SK-N-SH treated with all-trans-retinoic acid at 6 μM for 48 hours (cell line): ENCODE results near the gene LRCH3.
"Not testable (repeated sequence)": the region's sequence is repeated elsewhere in the genome, so short reads cannot be mapped to it uniquely, and the experiment has no call there.

ENCODE experiments used
- ATAC-seq: fragments of 200-7000 bp; cut with Tn5 transposase; 3 replicates; pipeline ENCODE4 v1.9.1; 2020; ENCODE audit warnings: mild to moderate bottlenecking, moderate library complexity
- ARNTL ChIP-seq: fragments of 450-650 bp; formaldehyde crosslinking; IDR thresholded peaks from 2 replicates; pipeline ENCODE4 v1.5.0; 2020; ENCODE audit warnings: low read depth, mild to moderate bottlenecking, moderate library complexity, borderline replicate concordance
- BACH2 ChIP-seq: fragments of 250-450 bp; sonication (Bioruptor Pico); IDR thresholded peaks from 2 replicates; pipeline ENCODE4 v1.9.0; 2021; ENCODE audit warnings: mild to moderate bottlenecking, borderline replicate concordance
- CSDC2 ChIP-seq: fragments of 250-450 bp; sonication (Bioruptor Pico); IDR thresholded peaks from 2 replicates; pipeline ENCODE4 v1.5.0; 2020; ENCODE audit warnings: mild to moderate bottlenecking, moderate library complexity
- ESRRG ChIP-seq: fragments of 250-450 bp; sonication (Bioruptor Pico); IDR thresholded peaks from 2 replicates; pipeline ENCODE4 v1.6.1; 2021; ENCODE audit warnings: mild to moderate bottlenecking
- GLIS3 ChIP-seq: fragments of 250-450 bp; sonication (Bioruptor Pico); IDR thresholded peaks from 2 replicates; pipeline ENCODE4 v1.5.0; 2020; ENCODE audit warnings: mild to moderate bottlenecking, moderate library complexity
- ISL1 ChIP-seq: fragments of 250-450 bp; sonication (Bioruptor Pico); IDR thresholded peaks from 2 replicates; pipeline ENCODE4 v2.1.2; 2022; ENCODE audit warnings: mild to moderate bottlenecking, moderate library complexity
- OSR1 ChIP-seq: fragments of 250-450 bp; sonication (Bioruptor Pico); IDR thresholded peaks from 2 replicates; pipeline ENCODE4 v1.8.0; 2022; ENCODE audit warnings: moderate library complexity, mild to moderate bottlenecking, inconsistent platforms
- RARB ChIP-seq: fragments of 250-450 bp; sonication (Bioruptor Pico); IDR thresholded peaks from 2 replicates; pipeline ENCODE4 v1.8.0; 2021; ENCODE audit warnings: mild to moderate bottlenecking, moderate library complexity
- SNAI2 ChIP-seq: fragments of 250-450 bp; sonication (Bioruptor Pico); IDR thresholded peaks from 2 replicates; pipeline ENCODE4 v1.5.0; 2020; ENCODE audit warnings: mild to moderate bottlenecking, moderate library complexity
- ZC3H10 ChIP-seq: fragments of 250-450 bp; sonication (Bioruptor Pico); IDR thresholded peaks from 2 replicates; pipeline ENCODE4 v1.5.1; 2021; ENCODE audit warnings: mild to moderate bottlenecking, moderate library complexity
- ZFP3 ChIP-seq: fragments of 250-450 bp; sonication (Bioruptor Pico); IDR thresholded peaks from 2 replicates; pipeline ENCODE4 v1.5.0; 2020; ENCODE audit warnings: mild to moderate bottlenecking, moderate library complexity
- ZFP30 ChIP-seq: fragments of 450-650 bp; formaldehyde crosslinking; IDR thresholded peaks from 2 replicates; pipeline ENCODE4 v1.5.0; 2022; ENCODE audit warnings: mild to moderate bottlenecking, moderate library complexity
- ZNF565 ChIP-seq: fragments of 450-650 bp; formaldehyde crosslinking; conservative IDR thresholded peaks from 2 replicates; pipeline ENCODE4 v1.5.0; 2020; ENCODE audit warnings: low read depth, mild to moderate bottlenecking, moderate library complexity
- ZNF70 ChIP-seq: fragments of 450-650 bp; formaldehyde crosslinking; IDR thresholded peaks from 2 replicates; pipeline ENCODE4 v1.5.0; 2020; ENCODE audit warnings: mild to moderate bottlenecking, moderate library complexity
- ZNF8 ChIP-seq: fragments of 450-650 bp; formaldehyde crosslinking; IDR thresholded peaks from 2 replicates; pipeline ENCODE4 v1.5.0; 2020; ENCODE audit warnings: mild to moderate bottlenecking, moderate library complexity
- TF ChIP-seq, protein P1 (sequence below): fragments of 250-450 bp; sonication (Bioruptor Pico); IDR thresholded peaks from 2 replicates; pipeline ENCODE4 v1.5.0; 2020; ENCODE audit warnings: mild to moderate bottlenecking, moderate library complexity
- TF ChIP-seq, protein P2 (sequence below): fragments of 250-450 bp; sonication (Bioruptor Pico); IDR thresholded peaks from 2 replicates; pipeline ENCODE4 v1.5.1; 2020; ENCODE audit warnings: low read depth, mild to moderate bottlenecking, moderate library complexity
- TF ChIP-seq, protein P3 (sequence below): fragments of 250-450 bp; sonication (Bioruptor Pico); IDR thresholded peaks from 2 replicates; pipeline ENCODE4 v1.8.0; 2021; ENCODE audit warnings: low read depth, mild to moderate bottlenecking, moderate library complexity, borderline replicate concordance
- TF ChIP-seq, protein P4 (sequence below): fragments of 250-450 bp; sonication (Bioruptor Pico); IDR thresholded peaks from 2 replicates; pipeline ENCODE4 v1.5.1; 2021; ENCODE audit warnings: mild to moderate bottlenecking, moderate library complexity
- TF ChIP-seq, protein P5 (sequence below): fragments of 250-450 bp; sonication (Bioruptor Pico); IDR thresholded peaks from 2 replicates; pipeline ENCODE4 v1.8.0; 2020; ENCODE audit warnings: mild to moderate bottlenecking, moderate library complexity, borderline replicate concordance

Gene LRCH3

DNA sequence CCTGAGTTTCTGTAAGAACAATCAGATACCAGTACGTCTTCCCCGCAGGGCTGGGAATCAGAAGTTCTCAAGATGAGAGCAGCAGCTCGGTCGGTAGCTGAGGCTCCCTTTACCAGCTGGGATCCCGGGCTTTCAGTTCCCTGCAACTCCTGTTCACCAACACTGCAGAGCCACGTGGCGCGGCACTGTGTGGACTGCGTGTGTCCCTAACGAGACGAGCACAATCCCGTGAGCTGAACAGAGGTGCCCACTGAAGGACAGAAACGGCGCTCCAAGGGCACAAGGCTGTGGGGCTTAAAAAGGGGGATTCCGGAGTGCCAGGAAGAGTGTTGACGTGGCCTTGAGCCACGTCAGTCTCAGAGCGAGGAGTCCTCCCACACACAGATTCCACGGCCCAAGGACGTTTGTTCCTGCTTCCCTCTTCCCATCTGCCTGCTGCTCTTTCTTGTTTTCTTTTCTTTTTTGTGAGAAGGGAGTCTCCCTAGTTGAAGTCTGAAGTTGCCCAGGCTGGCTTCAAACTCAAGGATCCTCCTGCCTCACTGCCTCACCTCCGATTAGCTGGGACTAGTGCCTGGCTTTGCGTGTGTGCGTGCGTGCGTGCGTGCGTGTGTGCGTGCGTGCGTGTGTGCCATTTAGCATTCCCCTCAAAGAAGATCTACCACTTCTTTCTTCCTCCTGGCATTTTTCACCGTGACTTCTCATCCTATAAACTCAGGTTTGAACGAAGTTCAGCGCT lies 121.9 kb downstream of the LRCH3 start:
- no peak for ATAC-seq
- TF ChIP-seq CSDC2 (no peak), ARNTL (CRISPR knock-in tag) (no peak), ZFP30 (CRISPR knock-in tag) (no peak), ZNF565 (CRISPR knock-in tag) (no peak), ZC3H10 (CRISPR knock-in tag) (no peak)
- TF ChIP-seq, protein P1, sequence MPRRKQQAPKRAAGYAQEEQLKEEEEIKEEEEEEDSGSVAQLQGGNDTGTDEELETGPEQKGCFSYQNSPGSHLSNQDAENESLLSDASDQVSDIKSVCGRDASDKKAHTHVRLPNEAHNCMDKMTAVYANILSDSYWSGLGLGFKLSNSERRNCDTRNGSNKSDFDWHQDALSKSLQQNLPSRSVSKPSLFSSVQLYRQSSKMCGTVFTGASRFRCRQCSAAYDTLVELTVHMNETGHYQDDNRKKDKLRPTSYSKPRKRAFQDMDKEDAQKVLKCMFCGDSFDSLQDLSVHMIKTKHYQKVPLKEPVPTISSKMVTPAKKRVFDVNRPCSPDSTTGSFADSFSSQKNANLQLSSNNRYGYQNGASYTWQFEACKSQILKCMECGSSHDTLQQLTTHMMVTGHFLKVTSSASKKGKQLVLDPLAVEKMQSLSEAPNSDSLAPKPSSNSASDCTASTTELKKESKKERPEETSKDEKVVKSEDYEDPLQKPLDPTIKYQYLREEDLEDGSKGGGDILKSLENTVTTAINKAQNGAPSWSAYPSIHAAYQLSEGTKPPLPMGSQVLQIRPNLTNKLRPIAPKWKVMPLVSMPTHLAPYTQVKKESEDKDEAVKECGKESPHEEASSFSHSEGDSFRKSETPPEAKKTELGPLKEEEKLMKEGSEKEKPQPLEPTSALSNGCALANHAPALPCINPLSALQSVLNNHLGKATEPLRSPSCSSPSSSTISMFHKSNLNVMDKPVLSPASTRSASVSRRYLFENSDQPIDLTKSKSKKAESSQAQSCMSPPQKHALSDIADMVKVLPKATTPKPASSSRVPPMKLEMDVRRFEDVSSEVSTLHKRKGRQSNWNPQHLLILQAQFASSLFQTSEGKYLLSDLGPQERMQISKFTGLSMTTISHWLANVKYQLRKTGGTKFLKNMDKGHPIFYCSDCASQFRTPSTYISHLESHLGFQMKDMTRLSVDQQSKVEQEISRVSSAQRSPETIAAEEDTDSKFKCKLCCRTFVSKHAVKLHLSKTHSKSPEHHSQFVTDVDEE: no peak
- TF ChIP-seq, protein P2, sequence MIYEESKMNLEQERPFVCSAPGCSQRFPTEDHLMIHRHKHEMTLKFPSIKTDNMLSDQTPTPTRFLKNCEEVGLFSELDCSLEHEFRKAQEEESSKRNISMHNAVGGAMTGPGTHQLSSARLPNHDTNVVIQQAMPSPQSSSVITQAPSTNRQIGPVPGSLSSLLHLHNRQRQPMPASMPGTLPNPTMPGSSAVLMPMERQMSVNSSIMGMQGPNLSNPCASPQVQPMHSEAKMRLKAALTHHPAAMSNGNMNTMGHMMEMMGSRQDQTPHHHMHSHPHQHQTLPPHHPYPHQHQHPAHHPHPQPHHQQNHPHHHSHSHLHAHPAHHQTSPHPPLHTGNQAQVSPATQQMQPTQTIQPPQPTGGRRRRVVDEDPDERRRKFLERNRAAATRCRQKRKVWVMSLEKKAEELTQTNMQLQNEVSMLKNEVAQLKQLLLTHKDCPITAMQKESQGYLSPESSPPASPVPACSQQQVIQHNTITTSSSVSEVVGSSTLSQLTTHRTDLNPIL (CRISPR knock-in tag): no peak

DNA sequence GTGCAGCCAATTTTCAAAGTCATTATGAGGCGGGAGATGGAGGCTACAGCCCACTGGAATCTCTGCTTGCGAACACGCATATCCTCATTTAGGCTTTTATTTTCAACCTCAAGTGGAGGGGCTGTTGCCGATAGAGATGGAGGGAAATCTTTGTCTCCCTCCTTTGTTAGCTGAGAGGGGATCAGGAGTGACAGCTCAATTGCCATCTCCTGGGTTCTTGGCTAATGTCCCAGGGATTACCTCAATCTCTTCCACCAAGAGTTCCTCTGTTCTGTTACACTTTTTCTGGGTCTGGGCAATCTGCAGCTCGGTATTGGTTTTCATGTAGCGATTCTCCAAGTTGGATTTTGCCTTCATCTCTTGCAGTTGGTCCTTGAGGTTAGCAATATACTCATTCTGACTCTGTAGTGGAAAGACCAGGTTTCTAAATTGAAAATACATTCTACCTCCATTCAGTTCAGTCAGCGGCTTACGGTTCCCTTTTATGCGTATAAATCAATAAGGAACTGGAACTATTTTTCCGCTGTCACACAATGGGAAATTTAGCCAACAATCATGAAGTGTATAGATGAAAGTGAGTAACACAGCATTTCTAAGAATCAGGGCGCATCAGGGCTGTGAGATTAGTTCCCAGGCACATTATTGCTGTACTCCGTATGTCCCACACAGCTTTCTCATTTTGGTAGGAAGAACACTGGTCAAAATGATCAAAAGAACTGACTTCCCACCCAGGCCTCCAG lies 122.8 kb downstream of the LRCH3 start:
- TF ChIP-seq, protein P3, sequence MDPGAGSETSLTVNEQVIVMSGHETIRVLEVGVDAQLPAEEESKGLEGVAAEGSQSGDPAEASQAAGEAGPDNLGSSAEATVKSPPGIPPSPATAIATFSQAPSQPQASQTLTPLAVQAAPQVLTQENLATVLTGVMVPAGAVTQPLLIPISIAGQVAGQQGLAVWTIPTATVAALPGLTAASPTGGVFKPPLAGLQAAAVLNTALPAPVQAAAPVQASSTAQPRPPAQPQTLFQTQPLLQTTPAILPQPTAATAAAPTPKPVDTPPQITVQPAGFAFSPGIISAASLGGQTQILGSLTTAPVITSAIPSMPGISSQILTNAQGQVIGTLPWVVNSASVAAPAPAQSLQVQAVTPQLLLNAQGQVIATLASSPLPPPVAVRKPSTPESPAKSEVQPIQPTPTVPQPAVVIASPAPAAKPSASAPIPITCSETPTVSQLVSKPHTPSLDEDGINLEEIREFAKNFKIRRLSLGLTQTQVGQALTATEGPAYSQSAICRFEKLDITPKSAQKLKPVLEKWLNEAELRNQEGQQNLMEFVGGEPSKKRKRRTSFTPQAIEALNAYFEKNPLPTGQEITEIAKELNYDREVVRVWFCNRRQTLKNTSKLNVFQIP (CRISPR knock-in tag): no peak
- no peak for TF ChIP-seq ZC3H10 (CRISPR knock-in tag)
- no peak for TF ChIP-seq GLIS3 (CRISPR knock-in tag)
- no peak for TF ChIP-seq ZNF8 (CRISPR knock-in tag)
- TF ChIP-seq, protein P4, sequence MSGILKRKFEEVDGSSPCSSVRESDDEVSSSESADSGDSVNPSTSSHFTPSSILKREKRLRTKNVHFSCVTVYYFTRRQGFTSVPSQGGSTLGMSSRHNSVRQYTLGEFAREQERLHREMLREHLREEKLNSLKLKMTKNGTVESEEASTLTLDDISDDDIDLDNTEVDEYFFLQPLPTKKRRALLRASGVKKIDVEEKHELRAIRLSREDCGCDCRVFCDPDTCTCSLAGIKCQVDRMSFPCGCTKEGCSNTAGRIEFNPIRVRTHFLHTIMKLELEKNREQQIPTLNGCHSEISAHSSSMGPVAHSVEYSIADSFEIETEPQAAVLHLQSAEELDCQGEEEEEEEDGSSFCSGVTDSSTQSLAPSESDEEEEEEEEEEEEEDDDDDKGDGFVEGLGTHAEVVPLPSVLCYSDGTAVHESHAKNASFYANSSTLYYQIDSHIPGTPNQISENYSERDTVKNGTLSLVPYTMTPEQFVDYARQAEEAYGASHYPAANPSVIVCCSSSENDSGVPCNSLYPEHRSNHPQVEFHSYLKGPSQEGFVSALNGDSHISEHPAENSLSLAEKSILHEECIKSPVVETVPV (CRISPR knock-in tag): no peak
- no peak for TF ChIP-seq ISL1 (CRISPR knock-in tag)
- TF ChIP-seq ESRRG (CRISPR knock-in tag): no peak
- no peak for TF ChIP-seq CSDC2
- TF ChIP-seq, protein P5, sequence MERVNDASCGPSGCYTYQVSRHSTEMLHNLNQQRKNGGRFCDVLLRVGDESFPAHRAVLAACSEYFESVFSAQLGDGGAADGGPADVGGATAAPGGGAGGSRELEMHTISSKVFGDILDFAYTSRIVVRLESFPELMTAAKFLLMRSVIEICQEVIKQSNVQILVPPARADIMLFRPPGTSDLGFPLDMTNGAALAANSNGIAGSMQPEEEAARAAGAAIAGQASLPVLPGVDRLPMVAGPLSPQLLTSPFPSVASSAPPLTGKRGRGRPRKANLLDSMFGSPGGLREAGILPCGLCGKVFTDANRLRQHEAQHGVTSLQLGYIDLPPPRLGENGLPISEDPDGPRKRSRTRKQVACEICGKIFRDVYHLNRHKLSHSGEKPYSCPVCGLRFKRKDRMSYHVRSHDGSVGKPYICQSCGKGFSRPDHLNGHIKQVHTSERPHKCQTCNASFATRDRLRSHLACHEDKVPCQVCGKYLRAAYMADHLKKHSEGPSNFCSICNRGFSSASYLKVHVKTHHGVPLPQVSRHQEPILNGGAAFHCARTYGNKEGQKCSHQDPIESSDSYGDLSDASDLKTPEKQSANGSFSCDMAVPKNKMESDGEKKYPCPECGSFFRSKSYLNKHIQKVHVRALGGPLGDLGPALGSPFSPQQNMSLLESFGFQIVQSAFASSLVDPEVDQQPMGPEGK (CRISPR knock-in tag): no peak
- TF ChIP-seq ZFP3 (CRISPR knock-in tag): no peak
- no peak for TF ChIP-seq OSR1 (CRISPR knock-in tag)
- TF ChIP-seq BACH2: no peak
- no peak for TF ChIP-seq RARB (CRISPR knock-in tag)
- no peak for TF ChIP-seq ZNF70 (CRISPR knock-in tag)
- TF ChIP-seq ARNTL (CRISPR knock-in tag): no peak
- no peak for TF ChIP-seq SNAI2
- TF ChIP-seq ZNF565 (CRISPR knock-in tag): no peak

DNA sequence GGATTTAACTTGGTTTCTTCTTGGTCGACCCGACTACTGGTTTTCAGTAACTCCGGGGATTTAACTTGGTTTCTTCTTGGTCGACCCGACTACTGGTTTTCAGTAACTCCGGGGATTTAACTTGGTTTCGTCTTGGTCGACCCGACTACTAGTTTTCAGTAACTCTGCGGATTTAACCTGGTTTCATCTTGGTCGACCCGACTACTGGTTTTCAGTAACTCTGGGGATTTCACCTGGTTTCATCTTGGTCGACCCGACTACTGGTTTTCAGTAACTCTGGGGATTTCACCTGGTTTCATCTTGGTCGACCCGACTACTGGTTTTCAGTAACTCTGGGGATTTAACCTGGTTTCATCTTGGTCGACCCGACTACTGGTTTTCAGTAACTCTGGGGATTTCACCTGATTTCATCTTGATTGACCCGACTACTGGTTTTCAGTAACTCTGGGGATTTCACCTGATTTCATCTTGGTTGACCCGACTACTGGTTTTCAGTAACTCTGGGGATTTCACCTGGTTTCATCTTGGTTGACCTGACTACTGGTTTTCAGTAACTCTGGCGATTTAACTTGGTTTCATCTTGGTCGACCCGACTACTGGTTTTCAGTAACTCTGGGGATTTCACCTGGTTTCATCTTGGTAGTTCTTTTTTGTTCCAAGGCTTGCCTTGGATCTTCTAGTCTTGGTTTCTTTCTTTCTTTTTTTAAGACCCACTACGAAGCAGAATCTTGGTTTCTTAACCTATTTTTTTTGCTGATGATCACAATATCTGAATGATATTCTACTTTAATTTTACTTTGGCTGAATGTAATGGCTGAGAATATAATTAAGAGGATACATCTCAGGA lies 130.6 kb downstream of the LRCH3 start:
- not testable (repeated sequence) for ATAC-seq

More for the DNA sequence above, 122.8 kb downstream of the LRCH3 start:
- no peak for ATAC-seq
